Activated naive CD8-positive, alpha-beta T cell treated with anti-CD3 and anti-CD28 coated beads, Interleukin-2, amount 50 U/mL, for 16 hours (primary cell): ENCODE measurements around the gene AKAP13.

Experiments
- DNase-seq: peaks from one replicate; pipeline ENCODE4 v3.0.0-alpha.2; 2020; ENCODE audit warnings: low read depth, low spot score

AKAP13 gene

DNA sequence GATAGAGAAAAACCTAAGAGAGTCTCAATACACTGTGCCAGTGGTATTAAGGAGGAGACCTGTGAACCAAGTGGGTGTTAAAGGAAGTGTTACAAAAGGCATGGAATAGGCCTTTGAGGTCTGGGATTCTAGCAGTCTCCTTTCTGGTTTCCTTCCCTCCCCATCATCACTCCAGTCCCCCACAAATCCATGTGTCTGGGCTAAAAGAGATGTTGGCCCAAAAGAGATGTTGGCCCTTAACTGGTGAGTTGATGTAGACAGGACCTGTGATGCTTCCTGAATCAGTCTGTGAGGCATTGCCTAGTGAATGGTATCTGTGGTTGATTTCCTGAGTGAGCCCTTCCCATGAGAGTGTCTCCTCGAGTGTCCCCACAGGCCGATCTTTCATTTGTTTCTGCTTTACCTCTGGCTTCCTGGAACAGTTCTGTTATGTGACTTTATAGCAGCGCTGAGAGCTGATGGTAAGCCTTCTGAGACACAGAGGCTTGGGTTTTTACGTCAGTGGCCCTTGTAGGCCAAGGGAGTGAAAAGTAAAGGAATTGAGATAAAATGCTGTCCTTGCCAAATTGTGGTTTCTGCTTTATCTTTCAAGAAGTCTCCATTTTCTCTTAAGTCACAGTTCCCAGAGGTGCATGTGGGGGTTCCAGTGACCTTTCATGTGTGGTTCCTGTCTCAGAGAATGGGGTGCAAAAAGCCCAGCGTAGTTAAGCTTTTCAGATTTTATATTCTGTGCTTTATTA, 326.5 kb downstream of the AKAP13 start:
- DNase-seq = no peak

DNA sequence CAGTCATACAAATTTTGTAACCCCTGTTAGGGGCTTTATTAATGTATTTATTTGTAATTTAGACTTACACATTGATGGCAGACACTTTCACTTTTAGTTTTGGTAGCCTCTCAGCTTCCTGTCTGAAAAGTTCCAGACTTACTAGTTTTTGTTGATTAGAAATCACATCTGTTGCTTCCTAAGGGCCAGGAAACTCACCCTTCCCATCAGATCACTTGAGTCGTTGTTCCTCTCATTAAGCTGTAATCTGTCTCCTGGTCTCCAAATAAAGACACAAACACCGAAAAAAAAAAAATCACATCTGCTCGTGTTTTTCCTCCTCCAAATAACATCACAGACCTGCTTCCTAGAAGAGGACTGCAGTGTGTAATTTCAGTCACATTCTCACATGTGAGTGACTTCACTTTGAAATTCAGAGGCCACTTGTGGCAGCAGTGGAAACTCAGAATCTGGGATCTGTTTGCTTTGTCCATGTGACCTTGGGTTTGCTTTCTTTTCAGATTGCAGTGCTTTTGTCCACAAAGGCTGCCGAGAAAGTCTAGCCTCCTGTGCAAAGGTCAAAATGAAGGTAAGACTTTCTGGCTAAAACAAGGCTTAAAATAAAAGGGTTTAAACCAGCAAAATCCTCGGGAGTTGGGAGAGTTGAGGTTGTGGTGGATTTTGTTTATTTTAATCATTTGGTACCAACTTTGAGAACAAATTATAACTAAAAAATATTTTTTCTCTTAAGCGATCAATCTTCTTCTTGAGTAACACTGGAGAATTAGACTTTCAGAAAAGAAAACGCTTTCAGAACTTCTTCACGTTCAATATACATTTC, 327.3 kb downstream of the AKAP13 start:
- no peak for DNase-seq

DNA sequence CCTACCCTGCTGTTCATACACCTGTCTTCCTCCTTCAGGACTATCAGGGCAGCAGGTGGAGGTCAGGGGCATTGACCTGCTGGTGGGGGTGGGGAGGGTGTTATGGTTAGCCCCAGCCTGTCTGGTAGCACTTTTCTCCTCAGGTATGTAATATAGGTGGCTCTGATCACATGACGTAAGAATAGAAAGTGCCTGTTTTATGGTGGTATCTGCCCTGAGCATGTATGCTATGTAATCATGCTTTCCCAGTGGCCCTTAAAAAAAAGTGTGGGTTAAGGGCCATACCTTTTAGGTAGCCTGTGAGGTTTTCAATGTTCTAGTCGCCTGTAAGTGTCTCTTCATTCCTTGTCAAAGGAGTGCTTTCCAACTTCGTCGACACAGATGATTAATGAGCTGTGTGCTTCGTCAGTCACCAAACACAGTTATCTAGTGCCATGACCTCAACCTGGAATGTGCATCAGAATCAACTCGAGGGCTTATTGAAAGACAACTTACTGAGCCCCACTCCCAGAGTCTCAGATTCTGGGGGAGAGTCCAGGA, 328.1 kb downstream of the AKAP13 start:
- DNase-seq = no peak

DNA sequence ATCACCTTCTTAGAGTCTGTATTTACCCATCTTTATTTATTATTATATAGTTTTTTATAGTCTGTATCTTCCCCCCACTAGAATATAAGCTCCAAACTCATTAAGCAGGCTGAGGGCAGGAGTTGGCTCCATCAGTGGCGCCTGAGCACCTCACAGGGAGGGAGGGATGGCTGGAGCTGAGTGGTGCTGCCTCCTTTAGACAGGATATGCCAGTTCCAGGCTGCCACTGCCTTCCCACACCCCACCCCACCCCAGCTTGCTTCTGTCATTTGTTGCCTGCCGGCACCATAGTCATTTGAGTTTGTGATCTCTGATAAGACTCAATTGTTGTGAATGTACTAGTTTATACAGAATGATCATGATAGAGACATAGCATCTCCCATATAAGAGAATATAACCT, 328.8 kb downstream of the AKAP13 start:
- no peak for DNase-seq

DNA sequence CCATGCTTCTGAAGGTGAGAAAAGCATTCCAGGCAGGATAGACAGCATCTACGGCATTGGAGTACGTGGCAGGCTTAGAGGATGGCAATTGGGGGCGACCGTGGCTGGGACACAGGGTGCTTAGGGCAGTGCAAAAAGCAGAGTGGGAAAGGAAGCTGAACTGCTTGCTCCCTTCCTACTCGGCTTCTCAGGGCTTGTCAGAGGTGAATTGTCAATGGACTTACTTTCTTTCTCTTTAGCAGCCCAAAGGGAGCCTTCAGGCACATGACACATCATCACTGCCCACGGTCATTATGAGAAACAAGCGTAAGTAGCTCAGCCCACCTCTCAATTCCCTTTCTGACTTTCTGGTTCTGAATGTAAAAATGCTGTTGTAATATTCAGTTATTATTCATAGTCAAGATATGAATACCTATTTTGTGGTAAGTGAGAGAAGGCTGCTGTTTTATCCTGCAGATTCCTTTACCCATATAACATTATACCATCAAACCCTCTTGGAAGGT, 330.0 kb downstream of the AKAP13 start:
- DNase-seq = no peak

DNA sequence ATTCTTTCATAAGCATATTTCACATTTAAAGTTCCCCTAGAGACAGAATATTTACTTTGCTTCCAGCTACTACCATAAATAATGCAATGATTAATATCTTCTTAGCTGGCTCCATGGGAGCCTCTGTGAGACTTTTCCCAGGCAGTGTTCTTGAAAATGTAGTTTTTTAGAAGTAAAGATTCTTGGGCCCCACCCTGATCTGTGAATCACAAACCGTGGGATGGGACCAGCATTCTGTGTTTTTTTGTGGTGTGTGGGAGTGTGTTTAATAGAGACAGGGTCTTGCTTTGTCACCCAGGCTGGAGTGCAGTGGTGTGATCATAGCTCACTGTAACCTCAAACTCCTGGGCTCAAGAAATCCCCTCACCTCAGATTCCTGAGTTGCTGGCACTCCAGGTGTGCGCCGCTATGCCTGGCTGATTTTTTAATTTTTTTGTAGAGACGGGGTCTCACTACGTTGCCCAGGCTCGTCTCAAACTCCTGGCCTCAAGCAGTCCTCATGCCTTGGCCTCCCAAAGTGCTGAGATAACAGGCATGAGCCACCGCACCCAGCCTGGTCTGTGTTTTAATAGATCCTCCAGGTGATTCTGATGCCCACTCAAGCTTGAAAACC, 331.3 kb downstream of the AKAP13 start:
- no peak for DNase-seq

DNA sequence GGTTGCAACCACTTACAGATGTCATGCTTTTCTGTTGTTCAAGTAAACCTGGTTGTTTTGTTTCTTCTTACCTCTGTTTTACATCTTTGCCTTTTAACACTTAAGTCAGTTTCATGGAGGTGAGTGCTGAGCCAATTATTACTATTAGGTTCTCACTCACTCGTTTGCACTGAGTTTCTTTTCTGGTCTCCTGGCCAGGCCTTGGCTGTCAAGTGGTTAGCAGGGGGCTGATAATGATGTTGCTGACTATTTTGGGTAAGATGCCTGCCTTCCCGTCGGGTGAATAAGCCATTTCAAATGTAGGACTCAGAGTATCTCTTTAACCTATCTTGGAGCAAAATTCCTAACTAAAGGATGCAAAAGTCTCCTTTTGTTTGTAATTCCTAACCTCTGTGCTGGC, 335.9 kb downstream of the AKAP13 start:
- no peak for DNase-seq

DNA sequence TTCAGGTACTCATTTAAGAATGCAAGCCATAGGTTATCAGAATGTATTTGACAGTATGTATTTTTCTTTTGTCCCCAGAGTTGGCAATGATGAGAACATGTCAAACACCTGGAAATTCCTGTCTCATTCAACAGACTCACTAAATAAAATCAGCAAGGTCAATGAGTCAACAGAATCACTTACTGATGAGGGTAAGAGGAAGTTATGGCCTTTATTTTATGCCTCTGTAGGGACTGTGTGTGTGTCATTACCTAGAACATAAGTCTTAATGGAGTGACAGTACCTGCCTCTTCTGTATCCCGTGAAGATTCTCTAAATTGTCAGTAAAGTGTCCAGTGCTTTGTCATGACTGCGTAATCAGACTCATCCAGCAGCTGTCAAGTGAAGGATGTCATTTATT, 336.8 kb downstream of the AKAP13 start:
- DNase-seq = no peak

DNA sequence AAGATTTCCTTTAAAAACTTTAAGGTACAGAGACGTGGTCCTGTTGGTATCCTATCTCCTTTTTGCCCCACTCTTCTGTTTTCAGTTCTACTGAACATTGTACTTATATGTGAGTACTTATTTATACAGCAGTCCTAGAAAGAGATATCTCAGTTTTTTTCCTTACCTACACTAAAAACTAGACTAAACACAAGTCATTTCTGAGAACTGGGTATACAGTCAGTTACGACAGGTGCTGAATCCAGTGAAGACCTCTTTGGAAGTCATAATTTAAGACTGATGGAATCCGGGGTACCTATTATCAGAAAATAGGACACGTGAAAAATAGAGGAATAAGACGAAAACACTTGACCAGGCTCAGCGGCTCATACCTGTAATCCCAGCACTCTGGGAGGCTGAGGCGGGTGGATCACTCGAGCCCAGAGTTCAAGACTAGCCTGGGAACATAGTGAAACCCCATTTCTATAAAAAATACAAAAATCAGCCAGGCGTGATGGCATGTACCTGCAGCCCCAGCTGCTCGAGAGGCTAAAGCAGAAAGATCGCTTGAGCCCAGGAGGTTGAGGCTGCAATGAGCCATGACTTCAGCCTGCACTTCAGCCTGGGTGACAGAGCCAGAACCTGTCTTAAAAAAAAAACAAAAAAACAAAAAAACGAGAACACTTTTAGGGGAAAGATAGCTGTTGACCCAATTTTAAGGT, 338.0 kb downstream of the AKAP13 start:
- no peak for DNase-seq

DNA sequence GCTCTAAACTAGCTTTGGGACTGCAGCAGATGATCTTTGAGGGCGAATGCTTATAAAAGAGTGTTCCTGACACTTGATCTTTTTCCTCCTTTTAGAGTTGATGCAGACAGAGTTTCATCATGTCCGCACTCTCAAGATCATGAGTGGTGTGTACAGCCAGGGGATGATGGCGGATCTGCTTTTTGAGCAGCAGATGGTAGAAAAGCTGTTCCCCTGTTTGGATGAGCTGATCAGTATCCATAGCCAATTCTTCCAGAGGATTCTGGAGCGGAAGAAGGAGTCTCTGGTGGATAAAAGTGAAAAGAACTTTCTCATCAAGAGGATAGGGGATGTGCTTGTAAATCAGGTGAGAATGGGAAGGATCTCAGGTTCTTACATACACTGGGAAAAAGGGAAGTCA, 338.6 kb downstream of the AKAP13 start:
- DNase-seq = no peak

DNA sequence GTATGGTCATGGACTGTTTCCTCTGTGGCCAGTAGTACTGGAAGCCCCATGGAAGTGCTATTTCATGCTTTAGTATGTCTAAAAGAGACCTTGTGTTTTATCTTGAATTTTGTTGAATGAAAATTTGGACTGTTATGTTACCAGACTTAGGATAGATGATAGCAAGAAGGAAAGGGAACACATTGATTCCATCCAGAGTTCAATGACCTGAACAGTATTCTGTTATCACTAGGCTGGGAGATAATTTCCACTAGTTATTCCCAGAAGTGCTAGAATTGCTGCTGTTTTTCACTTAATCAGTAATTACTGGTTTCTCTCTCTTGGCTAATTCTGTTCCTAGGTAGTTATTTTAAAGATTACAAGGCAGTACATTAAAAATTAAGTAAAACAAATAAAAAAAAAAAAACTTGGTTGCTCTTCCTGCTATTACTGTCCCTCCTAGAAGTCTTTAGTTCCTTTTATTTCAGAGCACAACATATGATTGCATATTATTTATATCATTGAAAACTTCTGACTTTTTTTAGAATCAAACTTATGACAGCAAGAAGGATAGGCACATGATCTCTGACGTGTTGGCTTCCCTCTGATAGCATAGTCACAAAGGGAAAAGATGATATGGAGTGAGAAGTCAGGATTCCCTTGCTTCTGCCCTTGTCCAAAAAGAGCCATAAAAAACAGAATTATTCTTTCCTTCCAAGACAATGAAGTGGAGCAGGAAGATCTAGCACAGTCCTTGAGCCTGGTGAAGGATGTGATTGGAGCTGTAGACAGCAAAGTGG, 342.2 kb downstream of the AKAP13 start:
- no peak for DNase-seq

DNA sequence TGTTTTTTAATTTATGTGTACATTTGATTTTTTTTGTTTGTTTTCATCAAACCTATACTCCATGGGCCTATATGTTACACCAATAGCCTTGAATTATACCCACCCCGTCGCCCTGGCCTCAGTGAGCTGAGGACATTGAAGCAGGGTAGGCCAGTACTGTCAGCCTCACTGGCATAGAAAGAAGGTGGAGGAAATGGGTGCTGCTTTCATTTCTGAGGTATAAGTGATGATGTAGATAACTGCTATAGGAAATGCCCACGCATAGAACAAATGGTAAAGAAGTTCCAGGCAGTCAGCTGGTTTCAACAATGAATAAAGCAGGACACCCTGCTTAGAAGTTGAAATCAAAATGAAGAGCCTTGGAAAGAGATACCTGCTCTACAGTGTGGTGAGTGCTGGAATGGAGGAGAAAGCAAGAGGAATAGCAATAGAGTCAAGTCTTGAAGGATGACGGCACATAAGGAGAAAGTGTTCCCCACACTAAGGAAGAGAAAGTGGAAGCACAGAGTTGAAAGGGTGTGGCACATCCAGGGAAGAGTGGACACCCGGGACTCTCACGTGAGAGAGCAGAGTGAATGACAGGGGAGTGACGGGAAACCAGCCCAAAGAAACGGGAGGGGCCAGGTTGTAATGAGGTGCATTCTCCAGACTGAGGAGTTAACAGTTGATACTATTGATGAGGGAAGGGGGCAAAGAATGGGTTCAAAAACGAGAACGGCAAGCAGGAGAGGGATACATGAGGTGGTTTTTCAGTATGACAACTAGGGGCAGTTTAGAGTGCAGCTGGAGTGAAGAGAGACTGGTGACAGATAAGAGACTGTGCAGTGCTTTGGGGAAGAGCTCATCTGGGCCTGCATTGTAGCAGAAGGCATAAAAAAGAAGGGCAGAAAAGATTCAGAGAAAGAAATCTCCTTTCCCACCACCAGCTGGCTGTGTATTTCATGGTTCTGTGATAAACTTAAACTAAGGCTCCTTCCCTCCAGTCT, 343.9 kb downstream of the AKAP13 start:
- no peak for DNase-seq

DNA sequence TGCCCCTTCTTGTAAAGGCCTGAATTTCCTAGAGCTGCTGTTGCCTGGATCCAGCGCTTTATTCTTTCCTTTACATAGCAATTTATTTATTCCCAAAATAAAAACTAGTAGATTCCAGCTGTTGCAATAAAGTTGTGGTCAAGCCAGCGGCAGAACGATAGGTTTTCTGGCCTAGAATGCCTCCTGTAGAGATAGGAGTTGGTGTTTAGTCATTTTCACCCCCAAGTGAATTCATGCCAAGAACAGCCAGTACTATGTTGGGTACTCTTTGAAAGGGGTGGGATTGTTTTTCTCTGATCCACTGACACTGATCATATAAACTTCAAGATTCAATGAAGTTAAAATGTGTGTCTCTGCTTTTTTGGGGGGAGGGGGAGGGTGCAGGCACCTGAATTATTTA, 344.6 kb downstream of the AKAP13 start:
- DNase-seq = no peak

DNA sequence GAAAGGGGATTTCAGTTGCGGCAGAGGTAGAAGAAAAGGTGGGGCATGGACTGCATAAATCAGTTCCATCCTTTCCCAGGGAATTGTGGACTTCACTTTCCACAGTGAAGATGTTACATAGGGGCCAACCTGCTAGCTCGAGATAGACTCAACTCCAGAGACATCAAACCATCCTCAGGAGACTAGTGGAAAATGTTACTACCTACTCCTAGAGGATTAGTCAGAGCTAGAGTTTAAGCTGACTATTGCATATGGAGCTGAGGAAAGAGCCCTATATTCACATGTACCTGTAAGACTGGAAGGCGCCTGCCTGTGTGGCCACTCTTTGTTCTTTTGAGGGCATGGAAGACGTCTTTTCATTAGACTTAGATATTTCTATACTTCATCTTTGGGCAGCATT, 345.2 kb downstream of the AKAP13 start:
- no peak for DNase-seq

DNA sequence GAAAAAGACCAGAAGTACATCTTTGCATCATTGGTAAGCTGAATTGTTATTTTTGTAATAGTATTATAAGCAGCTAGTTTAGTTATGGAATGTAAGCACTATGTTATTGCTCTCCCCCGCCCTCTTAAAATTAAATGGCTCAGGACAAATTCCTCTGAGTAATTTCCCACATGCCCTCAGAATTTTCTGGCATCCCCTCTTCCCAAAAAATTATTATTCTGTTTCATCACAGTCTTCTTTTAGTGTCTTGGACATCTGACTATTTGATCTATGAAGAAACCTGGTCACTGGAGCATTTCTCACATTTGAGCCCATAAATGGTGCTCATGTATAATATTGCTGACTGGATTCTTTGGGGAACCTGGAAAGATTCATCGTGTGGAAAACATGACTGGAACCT, 346.1 kb downstream of the AKAP13 start:
- DNase-seq = no peak

DNA sequence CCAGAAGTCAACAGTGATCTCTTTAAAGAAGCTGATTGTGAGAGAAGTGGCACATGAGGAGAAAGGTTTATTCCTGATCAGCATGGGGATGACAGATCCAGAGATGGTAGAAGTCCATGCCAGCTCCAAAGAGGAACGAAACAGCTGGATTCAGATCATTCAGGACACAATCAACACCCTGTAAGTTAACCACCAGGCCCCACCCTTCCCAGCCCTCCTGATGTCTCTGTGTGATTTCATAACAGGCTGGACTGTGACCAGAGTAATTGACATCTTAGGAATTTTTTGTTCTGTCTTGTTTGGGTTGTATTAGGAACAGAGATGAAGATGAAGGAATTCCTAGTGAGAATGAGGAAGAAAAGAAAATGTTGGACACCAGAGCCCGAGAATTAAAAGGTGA, 346.7 kb downstream of the AKAP13 start:
- no peak for DNase-seq

DNA sequence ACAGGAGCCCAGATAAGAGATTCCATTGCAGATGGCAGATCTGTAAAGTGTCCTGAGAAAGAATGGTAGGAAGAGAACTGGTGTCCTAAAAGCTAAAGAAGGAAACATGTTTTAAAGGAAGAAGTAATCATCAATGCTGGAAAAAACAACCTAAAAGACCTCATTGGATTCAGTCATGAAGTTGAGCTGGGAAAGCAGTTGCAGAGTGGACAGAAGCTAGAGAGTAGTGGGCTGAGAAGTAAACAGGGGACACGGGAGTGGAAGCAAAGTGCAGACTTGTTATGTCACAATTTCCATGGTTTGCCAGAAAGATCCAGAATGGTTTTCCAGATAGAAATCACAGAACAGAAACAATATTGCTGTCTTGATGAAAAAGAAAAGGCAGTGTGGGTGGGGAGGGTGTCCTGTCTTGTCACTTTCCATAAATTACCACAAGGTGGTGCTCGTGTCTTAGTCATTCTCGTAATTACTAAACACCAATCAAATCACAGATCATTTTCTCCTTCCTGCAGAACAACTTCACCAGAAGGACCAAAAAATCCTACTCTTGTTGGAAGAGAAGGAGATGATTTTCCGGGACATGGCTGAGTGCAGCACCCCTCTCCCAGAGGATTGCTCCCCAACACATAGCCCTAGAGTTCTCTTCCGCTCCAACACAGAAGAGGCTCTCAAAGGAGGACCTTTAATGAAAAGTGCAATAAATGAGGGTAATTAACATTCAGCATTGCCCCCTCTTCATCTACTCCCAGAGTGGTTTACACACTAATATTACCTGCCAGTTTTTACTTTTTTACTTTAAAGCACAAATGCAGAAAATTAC, 349.8 kb downstream of the AKAP13 start:
- no peak for DNase-seq

DNA sequence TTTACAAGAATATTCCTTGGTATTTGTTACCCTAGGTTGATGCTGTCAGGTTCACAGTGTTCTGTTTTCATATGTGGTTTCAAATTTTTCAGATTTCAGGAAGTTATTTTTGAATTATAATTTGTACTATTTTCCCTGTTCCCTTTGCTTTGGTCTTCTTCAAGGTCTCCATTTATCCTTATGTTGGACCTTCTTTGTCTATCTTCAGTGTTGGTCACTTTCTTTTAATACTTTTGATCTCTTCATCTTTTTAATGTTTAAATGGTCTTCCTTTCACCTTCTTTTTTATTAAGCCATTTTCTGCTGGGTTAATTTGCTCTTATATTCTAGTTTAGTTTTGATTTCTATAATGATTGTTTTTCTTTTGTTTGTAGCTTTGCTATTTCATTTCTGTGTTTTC, 353.0 kb downstream of the AKAP13 start:
- DNase-seq = no peak

DNA sequence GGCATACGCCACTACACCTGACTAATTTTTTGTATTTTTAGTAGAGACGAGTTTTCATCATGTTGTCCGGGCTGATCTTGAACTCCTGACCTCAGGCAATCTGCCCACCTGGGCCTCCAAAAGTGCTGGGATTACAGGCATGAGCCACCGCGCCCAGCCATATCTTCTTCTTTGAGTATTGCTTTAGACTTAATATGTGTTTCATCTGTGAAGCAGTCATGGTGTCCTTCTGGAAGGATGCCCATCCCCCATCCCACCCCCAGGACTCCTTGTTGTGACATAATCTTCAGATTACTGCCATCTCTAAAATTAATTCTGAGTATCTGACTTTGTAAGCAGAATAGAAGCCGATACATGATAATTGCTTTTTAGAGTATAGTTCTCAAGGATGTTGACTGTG, 356.7 kb downstream of the AKAP13 start:
- DNase-seq = no peak
